T47D (cell line): ENCODE measurements around the gene CASK.

Source experiments
- DNase-seq, 2 experiments: peaks; one replicate each; pipeline versions ENCODE4 v3.0.0 to v3.0.0-alpha.2; 2011 to 2012; ENCODE audit warnings: low read depth in 1 of 2, low spot score in 1 of 2
- JUND ChIP-seq: IDR thresholded peaks from 2 replicates; pipeline ENCODE4 v1.6.1; 2012; ENCODE audit warnings: low read depth
- in situ Hi-C: cut with HindIII; loops from 2 replicates; pipeline ENCODE4 v1.10.0; 2016; ENCODE audit warnings: low sequenced_read_pairs, low pct_unique_long_range_greater_than_20kb

CASK gene

DNA sequence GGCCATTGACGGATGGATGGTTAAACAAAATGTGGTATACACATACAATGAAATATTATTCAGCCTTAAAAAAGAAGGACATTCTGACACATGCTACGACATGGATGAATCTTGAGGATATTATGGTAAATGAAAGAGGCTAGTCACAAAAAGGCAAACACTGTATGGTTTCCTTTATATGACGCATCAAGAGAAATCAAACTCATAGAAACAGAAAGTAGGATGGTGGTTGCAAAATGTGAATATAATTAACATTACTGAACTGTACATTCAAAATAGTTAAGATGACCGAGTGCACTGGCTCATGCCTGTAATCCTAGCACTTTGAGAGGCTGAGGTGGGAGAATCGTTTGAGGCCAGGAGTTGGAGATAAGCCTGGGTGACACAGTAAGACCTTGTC, 9.5 kb upstream of the CASK start:
- in situ Hi-C loops, result no loop called here
- DNase-seq, result no peak

DNA sequence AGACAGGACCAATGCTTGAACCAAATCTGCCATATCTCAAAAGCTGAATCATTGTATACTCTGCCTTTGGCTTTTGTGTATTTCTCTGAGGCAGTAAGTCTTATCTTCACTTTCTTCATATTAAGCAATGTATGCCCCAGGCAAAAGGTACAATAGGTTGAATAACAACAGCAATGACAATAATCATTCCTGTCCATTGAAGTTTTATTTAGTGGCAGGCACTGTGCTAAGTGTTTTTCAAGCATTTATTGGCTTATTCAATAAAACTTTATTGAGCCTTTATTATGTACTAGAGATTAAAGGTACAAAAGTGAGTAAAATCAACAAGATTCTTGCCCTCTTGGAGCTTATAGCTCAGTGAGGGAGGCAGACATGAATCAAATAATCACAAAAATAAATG, 8.2 kb upstream of the CASK start:
- in situ Hi-C loops, result no loop called here
- no peak for TF ChIP-seq JUND
- DNase-seq, result no peak

More for the DNA sequence above, 9.5 kb upstream of the CASK start:
- no peak for TF ChIP-seq JUND

GRCh38 chrX:41923978-41924683, 777 bp upstream of the CASK start:
- peak; percentile 42 to 77 for DNase-seq
- TF ChIP-seq JUND, result no peak
- in situ Hi-C loops, result no loop called here

DNA sequence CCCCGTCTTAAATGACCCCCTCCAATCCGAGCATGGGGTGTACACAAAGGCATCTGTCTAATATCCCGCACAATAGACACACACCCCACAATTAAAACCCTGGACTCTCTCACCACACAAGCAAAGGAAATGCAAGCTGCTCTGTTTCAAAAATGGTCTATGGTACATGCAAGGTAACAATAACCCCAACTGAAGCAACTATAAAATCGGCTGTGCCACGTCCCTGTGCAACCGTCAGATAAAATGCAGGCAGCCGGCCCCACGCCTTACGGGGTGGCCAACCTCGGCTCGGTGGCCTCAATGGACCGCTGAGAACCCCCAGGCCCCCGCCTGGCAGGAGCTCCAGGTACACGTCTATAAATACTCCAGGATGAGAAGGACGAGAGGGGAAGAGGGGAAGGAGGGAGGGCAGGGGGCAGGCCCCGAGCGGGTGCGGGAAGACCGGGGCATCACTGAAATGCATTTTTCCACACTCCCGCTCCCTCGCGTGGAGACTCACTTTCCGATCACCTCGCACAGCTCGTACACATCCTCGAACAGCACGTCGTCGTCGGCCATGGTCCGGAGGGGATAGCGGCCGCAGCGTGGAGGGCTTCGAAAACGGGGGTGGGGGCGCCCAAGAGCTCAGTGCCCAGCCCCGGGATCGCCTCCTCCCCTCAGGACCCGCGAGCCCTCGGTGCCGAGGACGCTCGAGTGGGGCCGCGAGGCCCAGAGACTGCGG, 763 bp downstream of the CASK start:
- TF ChIP-seq JUND, result no peak
- DNase-seq, result peak; percentile 16 to 30
- in situ Hi-C loops, result no loop called here

DNA sequence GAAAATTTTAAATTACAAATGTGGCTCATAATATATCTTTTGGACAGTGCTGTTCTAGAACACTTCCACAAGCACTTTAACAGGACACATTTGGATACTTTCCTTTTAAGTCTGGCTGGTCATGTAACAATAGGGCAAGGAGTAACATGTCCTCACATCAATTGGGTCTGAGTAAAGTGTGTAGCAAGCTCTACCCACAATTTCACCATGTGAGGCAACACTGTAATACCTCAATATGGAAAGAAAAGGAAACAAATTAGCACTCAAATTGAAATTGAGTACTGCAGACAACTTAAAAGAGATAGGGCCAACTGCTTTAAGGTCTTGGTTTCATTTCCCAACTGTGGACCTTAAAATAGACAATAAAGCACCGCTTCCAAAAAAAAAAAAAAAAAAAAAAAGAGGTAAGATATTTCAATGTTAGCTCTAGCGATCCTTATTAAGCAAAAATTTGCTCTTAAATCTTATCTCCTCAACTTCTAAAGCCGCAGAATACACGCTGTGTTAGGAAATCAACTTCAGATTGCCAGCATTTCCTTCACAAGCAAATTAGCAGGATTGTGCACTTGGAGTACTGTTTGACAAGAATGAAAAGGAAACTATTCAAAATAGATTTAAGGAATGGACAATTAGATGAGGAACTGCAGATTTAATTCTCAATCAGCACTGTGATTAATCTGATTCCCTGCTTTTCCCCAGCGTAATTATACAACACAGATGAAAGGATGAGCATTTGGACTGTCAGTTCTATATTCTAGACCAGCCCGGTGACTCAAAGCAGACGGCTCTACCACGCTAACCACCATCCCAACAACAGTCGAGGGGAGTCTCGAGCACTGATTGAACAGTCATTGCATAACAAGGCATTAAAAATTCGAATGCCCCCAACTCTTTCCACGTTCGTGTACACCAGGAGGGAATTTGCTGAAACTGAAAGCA, 1.6 kb downstream of the CASK start:
- in situ Hi-C loops, result no loop called here
- DNase-seq, result peak in 1 of 2 experiments; percentile 14
- no peak for TF ChIP-seq JUND

DNA sequence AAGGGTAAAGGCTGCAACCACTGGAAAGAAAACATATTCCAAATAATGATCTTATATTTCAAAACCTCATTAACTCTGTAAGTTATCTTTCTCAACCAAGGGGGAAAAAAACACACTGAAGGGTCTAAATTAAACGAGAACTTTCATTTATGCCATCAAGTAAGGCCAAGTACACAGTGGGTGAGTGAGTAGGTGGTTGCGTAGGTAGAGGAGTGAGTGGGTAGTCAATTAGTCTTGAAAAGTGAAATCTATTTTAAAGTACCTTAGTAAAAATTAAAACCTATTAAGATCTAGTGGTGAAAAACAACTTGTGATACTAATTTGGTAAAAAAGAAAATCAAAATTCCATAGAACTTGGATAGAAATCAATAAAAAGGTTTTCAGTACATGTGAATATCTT, 3.5 kb downstream of the CASK start:
- no peak for TF ChIP-seq JUND
- in situ Hi-C loops, result no loop called here
- DNase-seq, result no peak

- TF ChIP-seq JUND, result no peak
- in situ Hi-C loops, result no loop called here
- DNase-seq, result no peak
These were observed 5.8 kb downstream of the CASK start for GRCh38 chrX:41917517-41917916.

- no peak for TF ChIP-seq JUND
- in situ Hi-C loops, result no loop called here
- no peak for DNase-seq
These were observed 9.9 kb downstream of the CASK start for GRCh38 chrX:41913476-41913875.

GRCh38 chrX:41912923-41913322, 10.4 kb downstream of the CASK start:
- no peak for TF ChIP-seq JUND
- no peak for DNase-seq

GRCh38 chrX:41909068-41909467, 14.3 kb downstream of the CASK start:
- DNase-seq, result no peak
- in situ Hi-C loops, result no loop called here
- TF ChIP-seq JUND, result no peak

More at GRCh38 chrX:41912923-41913322, 10.4 kb downstream of the CASK start:
- in situ Hi-C loops, result no loop called here

- in situ Hi-C loops, result no loop called here
- no peak for DNase-seq
- TF ChIP-seq JUND, result no peak
These were observed 16.7 kb downstream of the CASK start for GRCh38 chrX:41906515-41907187.

DNA sequence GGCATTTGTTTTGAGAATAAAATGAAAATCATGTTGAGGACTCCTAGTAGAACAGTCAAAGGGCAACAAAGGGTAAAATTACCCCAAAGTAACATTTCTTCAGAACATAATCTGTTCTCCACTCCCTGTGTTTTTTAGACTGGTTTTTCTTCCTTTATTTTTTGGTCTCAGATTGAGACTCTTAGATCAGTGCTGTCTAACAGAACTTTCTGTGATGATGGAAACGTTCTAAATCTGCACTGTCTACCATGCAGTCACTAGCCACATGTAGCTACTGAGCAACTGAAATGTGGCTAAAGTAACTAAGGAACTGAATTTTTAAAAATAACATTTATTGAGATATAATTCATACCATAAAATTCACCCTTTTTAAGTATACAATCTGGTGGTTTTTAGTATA, 19.8 kb downstream of the CASK start:
- DNase-seq, result no peak
- in situ Hi-C loops, result no loop called here
- TF ChIP-seq JUND, result no peak
